Karpas-422 (cell line): ENCODE data around the gene ADPRS. TPM values are rescaled to one million over a fixed set of nuclear protein-coding genes. Genes with fewer than 3 reads are reported as not detected.
A peak's percentile ranks its signal among the peaks of the same experiment; 100 is the strongest.

Source experiments
- DNase-seq: peaks from one replicate; pipeline ENCODE4 v3.0.0-alpha.2; 2015
- H2AFZ ChIP-seq: fragments of 200-600 bp; sonication (generic); 2 replicates; pipeline ENCODE4 v1.6.1; 2014; ENCODE audit warnings: antibody characterized with exemption, low read length, mixed read lengths
- H3K27ac ChIP-seq: fragments of 200-600 bp; sonication (generic); 2 replicates; pipeline ENCODE4 v1.5.1; 2014; ENCODE audit warnings: mild to moderate bottlenecking, low read length, moderate library complexity
- H3K27me3 ChIP-seq: fragments of 200-600 bp; sonication (generic); 2 replicates; pipeline ENCODE4 v1.6.1; 2014; ENCODE audit warnings: low read length, mixed read lengths
- H3K36me3 ChIP-seq: fragments of 200-600 bp; sonication (generic); 2 replicates; pipeline ENCODE4 v1.6.1; 2014; ENCODE audit warnings: low read length, mixed read lengths; ENCODE audit not compliant: insufficient read depth
- H3K4me1 ChIP-seq: fragments of 200-600 bp; sonication (generic); 2 replicates; pipeline ENCODE4 v1.6.1; 2014; ENCODE audit warnings: mild to moderate bottlenecking, low read length, mixed read lengths
- H3K4me2 ChIP-seq: fragments of 200-600 bp; sonication (generic); 2 replicates; pipeline ENCODE4 v1.6.1; 2014; ENCODE audit warnings: low read length, low read depth, mild to moderate bottlenecking; ENCODE audit not compliant: poor library complexity, severe bottlenecking
- H3K4me3 ChIP-seq: fragments of 200-600 bp; sonication (generic); 2 replicates; pipeline ENCODE4 v1.5.1; 2014; ENCODE audit warnings: mild to moderate bottlenecking, antibody characterized with exemption, low read length, mixed read lengths
- H3K79me2 ChIP-seq: fragments of 200-600 bp; sonication (generic); 2 replicates; pipeline ENCODE4 v1.6.1; 2014; ENCODE audit warnings: mild to moderate bottlenecking, low read length, mixed read lengths
- H3K9ac ChIP-seq: fragments of 200-600 bp; sonication (generic); 2 replicates; pipeline ENCODE4 v1.6.0; 2014; ENCODE audit warnings: low read length
- H3K9me2 ChIP-seq: fragments of 200-600 bp; sonication (generic), shearing (Covaris generic); replicated peaks from 2 replicates; pipeline ENCODE4 v1.6.0; 2014; ENCODE audit warnings: mild to moderate bottlenecking, low read length, moderate library complexity; ENCODE audit not compliant: insufficient read depth
- H3K9me3 ChIP-seq: fragments of 300-700, 200-600 bp; sonication (generic); 2 replicates; pipeline ENCODE4 v1.6.1; 2014; ENCODE audit warnings: low read length, mixed read lengths
- H4K20me1 ChIP-seq: fragments of 200-600 bp; sonication (generic); 2 replicates; pipeline ENCODE4 v1.6.1; 2014; ENCODE audit warnings: mild to moderate bottlenecking, antibody characterized with exemption, low read length, low read depth; ENCODE audit not compliant: insufficient read depth
- total RNA-seq: library from RNA; depleted of rRNA; stranded (reverse); fragments of >200 nt; shearing (Covaris generic); gene quantifications from 2 replicates; pipeline ENCODE4 v1.2.3, GENCODE V29; 2014; ENCODE audit warnings: low replicate concordance

ADPRS gene
- total RNA-seq, 1 experiment from 2014 or later: 29.3 TPM

DNA sequence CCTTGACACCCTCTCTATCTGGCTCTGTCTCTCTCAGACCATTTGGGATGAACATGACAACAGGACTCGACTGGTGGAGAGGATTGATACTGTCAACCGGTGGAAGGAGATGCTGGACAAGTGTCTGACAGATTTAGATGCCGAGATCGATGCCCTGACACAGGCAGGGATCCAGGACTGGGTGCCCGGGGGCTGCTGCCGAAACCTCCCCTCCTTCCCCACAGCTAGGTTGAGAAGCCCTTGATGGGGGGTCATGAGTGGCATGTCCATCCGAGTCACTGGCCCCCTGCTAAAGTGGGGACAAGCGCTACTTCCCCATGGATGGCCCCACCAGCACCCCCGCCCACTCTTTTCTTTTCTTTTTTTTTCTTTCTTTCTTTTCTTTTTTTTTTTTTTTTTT is 3.6 kb upstream of the ADPRS start:
- Histone ChIP-seq H3K4me2 (no peak overlapping the region), H3K9me2 (no peaks in the 10 kb centered on the region), H3K9me3 (no peaks in the 10 kb centered on the region), H3K27ac (no peak overlapping the region), H3K36me3 (no peaks in the 10 kb centered on the region), H3K27me3 (no peaks in the 10 kb centered on the region), H2AFZ (no peak overlapping the region), H4K20me1 (0 out of 2 replicates have a peak, but pooled peaks cover 4% of the 10 kb centered on the region), H3K4me1 (peaks cover 18% of the 10 kb centered on the region), H3K9ac (no peak overlapping the region), H3K4me3 (no peak overlapping the region), H3K79me2 (peaks cover 14% of the 10 kb centered on the region)
- no peak for DNase-seq

DNA sequence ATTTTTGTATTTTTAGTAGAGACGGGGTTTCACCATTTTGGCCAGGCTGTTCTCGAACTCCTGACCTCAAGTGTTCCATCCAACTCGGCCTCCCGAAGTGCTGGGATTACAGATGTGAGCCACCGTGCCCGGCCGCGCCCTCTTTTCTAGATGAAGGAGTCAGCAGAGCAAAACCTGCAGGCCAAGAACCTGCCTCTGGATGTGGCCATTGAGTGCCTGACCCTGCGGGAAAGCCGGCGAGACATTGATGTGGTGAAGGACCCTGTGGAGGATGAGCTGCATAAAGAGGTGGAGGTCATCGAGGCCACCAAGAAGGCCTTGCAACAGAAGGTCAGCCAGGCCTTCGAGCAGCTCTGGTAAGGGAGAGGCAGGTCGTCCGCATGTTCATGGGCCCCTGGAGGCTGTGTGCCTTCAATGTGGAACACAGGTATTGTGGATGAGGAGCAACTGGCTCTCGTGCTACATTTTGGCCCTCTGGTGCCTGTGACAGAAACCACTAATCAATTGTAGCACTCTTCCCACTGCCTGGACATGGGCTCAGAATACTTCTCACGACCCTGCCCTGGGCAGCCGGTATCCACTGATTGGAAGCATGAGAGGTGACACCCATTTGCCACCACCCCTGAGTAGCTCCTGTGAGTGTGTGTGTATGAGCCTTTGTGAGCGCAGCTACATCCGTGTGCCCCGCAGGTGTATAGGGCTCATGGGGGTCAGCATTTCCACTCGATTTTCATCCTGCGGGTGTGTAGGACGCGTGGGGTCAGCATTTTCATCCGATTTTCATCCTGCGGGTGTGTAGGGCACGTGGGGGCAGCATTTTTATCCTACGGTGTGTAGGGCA is 2.8 kb upstream of the ADPRS start:
- Histone ChIP-seq H3K4me3 (no peak overlapping the region), H3K9ac (no peak overlapping the region), H4K20me1 (0 out of 2 replicates have a peak, but pooled peaks cover 4% of the 10 kb centered on the region), H3K79me2 (peaks cover 20% of the 10 kb centered on the region), H3K4me1 (peaks cover 21% of the 10 kb centered on the region), H3K9me2 (no peaks in the 10 kb centered on the region), H3K27ac (no peak overlapping the region), H3K9me3 (no peaks in the 10 kb centered on the region), H3K4me2 (no peak overlapping the region), H3K36me3 (no peaks in the 10 kb centered on the region), H3K27me3 (no peaks in the 10 kb centered on the region), H2AFZ (no peak overlapping the region)
- no peak for DNase-seq

GRCh38 chr1:36086529-36087232 is 2.0 kb upstream of the ADPRS start:
- no peaks in the 10 kb centered on the region for H3K36me3 ChIP-seq
- no peak overlapping the region for H3K4me2 ChIP-seq
- no peak overlapping the region for H3K4me3 ChIP-seq
- H3K79me2 ChIP-seq: peaks cover 22% of the 10 kb centered on the region
- peaks cover 21% of the 10 kb centered on the region for H3K4me1 ChIP-seq
- no peak overlapping the region for H3K9ac ChIP-seq
- no peaks in the 10 kb centered on the region for H3K9me2 ChIP-seq
- H3K27me3 ChIP-seq: no peaks in the 10 kb centered on the region
- 0 out of 2 replicates have a peak, but pooled peaks cover 4% of the 10 kb centered on the region for H4K20me1 ChIP-seq
- H3K27ac ChIP-seq: no peak overlapping the region
- peak overlapping the region; percentile 18; the same call in 1 of the 2 replicates for H2AFZ ChIP-seq
- no peak for DNase-seq
- H3K9me3 ChIP-seq: no peaks in the 10 kb centered on the region

GRCh38 chr1:36087233-36088123 is 1.2 kb upstream of the ADPRS start:
- H4K20me1 ChIP-seq: 0 out of 2 replicates have a peak, but pooled peaks cover 4% of the 10 kb centered on the region
- peaks cover 17% of the 10 kb centered on the region for H3K4me1 ChIP-seq
- peak overlapping the region; percentile 88 for H3K4me2 ChIP-seq
- no peaks in the 10 kb centered on the region for H3K36me3 ChIP-seq
- peak overlapping the region; percentile 99; the same call in 1 of the 2 replicates for H2AFZ ChIP-seq
- DNase-seq: peak; percentile 53
- H3K9me2 ChIP-seq: no peaks in the 10 kb centered on the region
- H3K79me2 ChIP-seq: peaks cover 22% of the 10 kb centered on the region
- no peak overlapping the region for H3K9ac ChIP-seq
- H3K27me3 ChIP-seq: no peaks in the 10 kb centered on the region
- no peaks in the 10 kb centered on the region for H3K9me3 ChIP-seq
- no peak overlapping the region for H3K27ac ChIP-seq
- peak overlapping the region; percentile 97; the same call in 1 of the 2 replicates for H3K4me3 ChIP-seq

GRCh38 chr1:36088265-36088576 is 471 bp upstream of the ADPRS start:
- H3K4me2 ChIP-seq: peak overlapping the region; percentile 88
- no peak for DNase-seq
- no peaks in the 10 kb centered on the region for H3K9me2 ChIP-seq
- no peaks in the 10 kb centered on the region for H3K27me3 ChIP-seq
- H3K9ac ChIP-seq: peak overlapping the region; percentile 92
- peaks cover 22% of the 10 kb centered on the region for H3K79me2 ChIP-seq
- no peaks in the 10 kb centered on the region for H3K9me3 ChIP-seq
- H3K4me3 ChIP-seq: peak overlapping the region; percentile 97
- H3K4me1 ChIP-seq: peaks cover 17% of the 10 kb centered on the region
- H3K36me3 ChIP-seq: peaks cover 1% of the 10 kb centered on the region; the same call in 1 of the 2 replicates
- H4K20me1 ChIP-seq: 0 out of 2 replicates have a peak, but pooled peaks cover 10% of the 10 kb centered on the region
- no peak overlapping the region for H3K27ac ChIP-seq
- H2AFZ ChIP-seq: peak overlapping the region; percentile 99

GRCh38 chr1:36089393-36090121 is 865 bp downstream of the ADPRS start:
- Histone ChIP-seq H3K4me2 (peak overlapping the region; percentile 88), H4K20me1 (0 out of 2 replicates have a peak, but pooled peaks cover 13% of the 10 kb centered on the region), H3K27me3 (no peaks in the 10 kb centered on the region), H3K9me2 (no peaks in the 10 kb centered on the region), H3K9me3 (no peaks in the 10 kb centered on the region), H3K4me1 (peaks cover 17% of the 10 kb centered on the region), H3K27ac (peak overlapping the region; percentile 2; the same call in 1 of the 2 replicates), H3K36me3 (peaks cover 3% of the 10 kb centered on the region; the same call in 1 of the 2 replicates), H2AFZ (peak overlapping the region; percentile 56; the same call in 1 of the 2 replicates), H3K4me3 (peak overlapping the region; percentile 97), H3K79me2 (peaks cover 22% of the 10 kb centered on the region), H3K9ac (peak overlapping the region; percentile 92)
- DNase-seq: peak; percentile 68

DNA sequence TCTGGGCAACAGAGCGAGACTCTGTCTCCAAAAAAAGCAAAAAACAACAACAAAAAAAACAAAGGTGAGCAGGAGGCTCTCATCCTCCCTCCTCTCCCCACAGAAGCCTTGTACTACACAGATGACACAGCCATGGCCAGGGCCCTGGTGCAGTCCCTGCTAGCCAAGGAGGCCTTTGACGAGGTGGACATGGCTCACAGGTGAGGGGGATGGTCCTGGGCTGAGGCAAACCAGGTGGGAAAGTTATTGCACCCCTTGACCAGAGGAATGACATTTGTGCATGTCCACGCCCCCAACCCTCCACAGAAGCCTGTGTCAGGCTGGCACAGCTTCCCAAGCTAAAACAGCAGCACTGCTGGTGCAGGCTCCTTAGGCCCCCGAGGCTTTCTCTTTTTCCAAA is 2.4 kb downstream of the ADPRS start:
- Histone ChIP-seq H4K20me1 (0 out of 2 replicates have a peak, but pooled peaks cover 13% of the 10 kb centered on the region), H3K9me3 (no peaks in the 10 kb centered on the region), H3K4me3 (no peak overlapping the region), H3K79me2 (peaks cover 22% of the 10 kb centered on the region), H3K9ac (no peak overlapping the region), H3K4me1 (peaks cover 22% of the 10 kb centered on the region), H3K27ac (no peak overlapping the region), H3K27me3 (no peaks in the 10 kb centered on the region), H3K9me2 (no peaks in the 10 kb centered on the region), H2AFZ (no peak overlapping the region), H3K36me3 (peaks cover 8% of the 10 kb centered on the region; the same call in 1 of the 2 replicates), H3K4me2 (no peak overlapping the region)
- DNase-seq: no peak
